GM21786 (cell line): Measurements from ENCODE around the gene MTFMT.
"Not testable (repeated sequence)": the region's sequence is repeated elsewhere in the genome, so short reads cannot be mapped to it uniquely, and the experiment has no call there.

ENCODE experiments used
- ATAC-seq: cut with Tn5 transposase; IDR thresholded peaks from one replicate; pipeline ENCODE4 v1.9.1; 2021; ENCODE audit not compliant: unreplicated experiment

The MTFMT gene

DNA sequence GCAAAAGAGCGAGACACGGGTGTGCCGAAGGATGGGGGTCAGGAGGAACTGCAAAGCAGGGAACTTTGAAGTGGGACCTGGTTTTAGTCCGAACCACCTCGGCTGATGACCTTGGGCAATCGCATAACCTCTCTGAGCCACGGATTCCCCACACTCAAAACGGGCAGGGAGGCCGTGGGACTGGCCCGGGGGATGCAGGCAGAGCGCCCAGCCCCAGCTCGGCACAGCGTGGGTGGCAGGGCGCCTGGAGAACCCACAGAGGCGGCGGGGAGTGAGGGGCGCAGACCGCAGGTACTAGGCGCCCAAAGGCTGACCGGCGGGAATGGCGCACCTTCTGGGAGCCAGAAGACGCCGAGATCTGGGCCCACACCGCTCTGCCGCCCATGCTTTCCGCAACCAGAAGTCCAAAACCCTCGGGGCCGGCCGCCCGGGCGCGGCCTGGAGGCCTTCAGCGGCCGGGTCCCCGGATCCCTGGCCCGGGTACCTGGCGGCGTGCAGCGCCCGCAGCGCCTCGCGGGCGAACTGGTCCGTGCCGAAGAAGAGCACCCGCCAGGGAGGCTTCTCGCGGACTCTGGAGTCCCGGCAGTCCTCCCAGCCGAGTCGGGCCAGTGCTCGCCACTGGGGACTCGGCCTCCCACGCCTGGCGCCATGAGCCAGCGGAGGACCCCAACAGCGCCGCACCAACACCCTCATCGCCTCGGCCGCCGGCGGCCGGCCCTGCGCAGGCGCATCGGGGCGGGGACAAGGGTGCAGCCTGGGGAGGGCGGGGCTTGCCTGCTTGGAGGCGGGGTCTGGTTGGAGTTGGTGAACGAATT is at the start of gene MTFMT:
Gene MTFMT (minus strand): TSS at position 719 of the 815 bp plus-strand sequence. CDS start 26 bp downstream, at position 693.
- no peak for ATAC-seq

DNA sequence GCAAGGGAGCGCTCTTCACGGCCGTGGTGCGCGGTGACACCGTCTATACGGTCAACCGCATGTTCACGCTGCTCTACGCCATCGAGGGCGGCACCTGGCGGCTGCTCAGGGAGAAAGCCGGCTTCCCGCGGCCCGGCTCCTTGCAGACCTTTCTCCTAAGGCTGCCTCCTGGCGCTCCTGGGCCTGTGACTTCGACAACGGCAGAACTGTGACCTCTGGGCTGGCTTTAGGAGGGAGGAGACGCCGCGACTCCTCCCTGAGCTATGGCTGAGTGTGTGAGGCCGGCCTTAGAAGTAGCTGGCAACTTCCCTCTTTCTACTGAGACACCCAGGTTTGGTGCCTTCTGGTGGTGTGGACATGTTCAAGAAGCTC is 48.5 kb upstream of the MTFMT start:
- ATAC-seq = no peak

GRCh38 chr15:65077291-65077980 is 48.0 kb upstream of the MTFMT start:
- no peak for ATAC-seq

DNA sequence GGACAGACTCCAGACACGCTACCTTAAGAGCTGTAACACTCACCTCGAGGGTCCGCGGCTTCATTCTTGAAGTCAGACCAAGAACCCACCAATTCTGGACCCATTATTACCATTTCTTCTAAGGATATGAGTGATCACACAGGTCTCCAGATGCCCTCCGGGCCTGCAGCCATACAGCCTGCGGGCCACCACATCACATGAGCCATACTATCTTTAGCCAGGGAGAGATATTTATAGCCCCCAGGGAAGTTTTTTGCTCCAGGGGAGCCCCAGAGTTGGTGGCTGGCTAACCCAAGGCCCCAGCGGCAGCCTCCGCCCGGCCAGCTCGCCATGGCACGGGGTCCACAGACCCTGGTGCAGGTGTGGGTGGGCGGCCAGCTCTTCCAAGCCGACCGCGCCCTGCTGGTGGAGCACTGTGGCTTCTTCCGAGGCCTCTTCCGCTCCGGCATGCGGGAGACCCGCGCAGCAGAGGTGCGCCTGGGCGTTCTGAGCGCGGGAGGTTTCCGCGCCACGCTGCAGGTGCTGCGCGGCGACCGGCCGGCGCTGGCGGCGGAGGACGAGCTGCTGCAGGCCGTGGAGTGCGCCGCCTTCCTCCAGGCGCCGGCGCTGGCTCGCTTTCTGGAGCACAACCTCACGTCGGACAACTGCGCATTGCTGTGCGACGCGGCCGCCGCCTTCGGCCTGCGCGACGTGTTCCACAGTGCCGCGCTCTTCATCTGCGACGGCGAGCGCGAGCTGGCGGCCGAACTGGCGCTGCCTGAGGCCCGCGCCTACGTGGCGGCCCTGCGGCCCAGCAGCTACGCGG is 47.2 kb upstream of the MTFMT start, which contains the start of gene KBTBD13:
Gene KBTBD13 (plus strand): TSS at position 261 of the 805 bp plus-strand sequence. CDS start 70 bp downstream, at position 331.
- no peak for ATAC-seq

- ATAC-seq = not testable (repeated sequence)
Observed at GRCh38 chr15:65075607-65076395, 46.4 kb upstream of the MTFMT start.

- not testable (repeated sequence) for ATAC-seq
Observed at GRCh38 chr15:65074946-65075345, 45.5 kb upstream of the MTFMT start.

DNA sequence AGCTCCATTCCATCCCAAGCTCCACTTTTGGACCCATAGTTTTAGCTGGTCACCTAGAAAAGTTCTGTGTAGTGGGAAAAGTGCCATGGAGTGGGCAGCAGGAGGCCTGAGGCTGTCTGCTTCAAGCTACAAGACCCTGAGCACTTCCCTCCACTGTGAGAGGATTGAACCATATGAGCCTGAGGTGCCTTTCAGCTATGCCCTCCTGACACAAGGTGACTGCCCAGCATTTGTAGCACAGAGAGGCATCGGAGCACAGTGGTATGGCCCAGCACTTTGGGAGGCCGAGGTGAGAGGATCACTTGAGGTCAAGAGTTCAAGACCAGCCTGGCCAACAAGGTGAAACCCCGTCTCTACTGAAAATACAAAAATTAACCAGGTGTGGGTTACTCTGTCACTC is 43.2 kb upstream of the MTFMT start:
- no peak for ATAC-seq

GRCh38 chr15:65072027-65072426 is 42.6 kb upstream of the MTFMT start:
- no peak for ATAC-seq

GRCh38 chr15:65071381-65071811 is 42.0 kb upstream of the MTFMT start:
- ATAC-seq = no peak

DNA sequence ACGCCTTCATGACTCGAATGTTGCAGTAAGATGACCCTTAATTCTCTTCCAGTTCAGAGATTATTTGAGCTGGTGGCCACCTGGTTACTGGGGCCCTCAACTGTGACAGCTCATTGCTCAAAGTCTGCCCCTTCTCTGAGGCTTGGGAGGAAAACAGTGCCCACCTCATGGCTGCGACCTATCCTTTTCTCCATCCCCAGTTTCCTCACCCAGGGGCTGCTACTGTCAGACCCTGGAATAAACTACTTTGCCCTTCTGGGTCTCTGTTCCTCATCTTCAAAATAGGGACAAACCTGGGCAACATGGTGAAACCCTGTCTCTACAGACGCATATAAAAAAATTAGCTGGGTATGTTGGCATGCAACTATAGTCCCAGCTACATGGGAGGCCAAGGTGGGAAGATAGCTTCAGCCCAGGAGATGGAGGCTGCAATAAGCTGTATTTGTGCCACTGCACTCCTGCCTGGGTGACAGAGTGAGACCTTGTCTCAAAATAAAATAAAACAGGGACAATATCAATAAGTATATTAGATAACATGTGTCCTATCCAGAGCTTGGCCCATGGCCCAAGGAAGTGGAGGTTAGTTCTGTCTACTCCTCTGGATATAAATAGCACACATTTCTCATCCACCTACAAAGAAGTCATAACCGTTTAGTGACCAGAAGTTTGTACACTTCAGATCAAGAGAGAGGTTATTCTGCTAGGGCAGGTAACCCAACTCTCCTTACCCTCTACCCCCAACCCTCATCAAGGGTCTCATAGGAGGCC is 40.5 kb upstream of the MTFMT start:
- no peak for ATAC-seq

GRCh38 chr15:65069179-65069578 is 39.7 kb upstream of the MTFMT start:
- ATAC-seq = no peak

DNA sequence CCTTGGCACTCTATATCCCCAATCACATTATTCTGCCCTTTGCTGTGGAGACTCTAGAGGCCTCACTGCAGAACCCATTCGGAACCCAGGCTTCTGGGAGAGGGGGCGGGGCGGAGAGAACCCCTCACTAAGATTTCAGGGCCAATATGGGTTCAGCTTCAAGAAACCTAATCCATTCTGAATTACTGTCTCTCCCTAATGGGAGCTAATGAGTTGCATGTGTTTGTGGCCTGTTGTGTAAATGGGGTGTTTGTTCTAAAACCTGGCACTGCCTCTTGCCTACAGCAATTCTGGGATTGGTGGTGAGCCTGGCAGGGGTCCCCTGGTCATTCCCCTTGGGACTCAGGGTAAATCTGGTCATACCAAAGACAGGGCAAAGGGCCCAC is 39.0 kb upstream of the MTFMT start:
- ATAC-seq = no peak

GRCh38 chr15:65067645-65068402 is 38.4 kb upstream of the MTFMT start, which contains the start of gene RASL12:
RASL12 (minus strand) TSS chr15:65067991; CDS start chr15:65067835, 156 bp downstream.
- no peak for ATAC-seq

DNA sequence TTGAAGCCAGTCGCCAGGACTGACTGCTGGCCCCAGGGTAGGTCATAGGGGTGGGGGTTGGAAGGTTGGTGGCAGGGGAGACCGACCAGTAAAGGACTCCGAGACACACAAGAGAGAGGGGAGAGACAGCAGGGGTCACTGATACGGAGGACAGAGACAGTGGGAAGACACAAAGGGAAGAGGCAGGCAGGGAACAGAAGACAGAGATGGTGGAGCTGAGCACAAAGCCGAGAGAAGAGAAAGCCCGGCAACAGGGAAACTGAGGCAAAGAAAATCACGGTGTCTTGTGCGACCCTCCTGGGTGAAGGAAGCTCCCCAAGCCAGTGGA is 37.8 kb upstream of the MTFMT start:
- no peak for ATAC-seq

GRCh38 chr15:65066635-65067316 is 37.3 kb upstream of the MTFMT start:
- ATAC-seq = no peak

GRCh38 chr15:65066001-65066634 is 36.7 kb upstream of the MTFMT start:
- ATAC-seq = no peak

DNA sequence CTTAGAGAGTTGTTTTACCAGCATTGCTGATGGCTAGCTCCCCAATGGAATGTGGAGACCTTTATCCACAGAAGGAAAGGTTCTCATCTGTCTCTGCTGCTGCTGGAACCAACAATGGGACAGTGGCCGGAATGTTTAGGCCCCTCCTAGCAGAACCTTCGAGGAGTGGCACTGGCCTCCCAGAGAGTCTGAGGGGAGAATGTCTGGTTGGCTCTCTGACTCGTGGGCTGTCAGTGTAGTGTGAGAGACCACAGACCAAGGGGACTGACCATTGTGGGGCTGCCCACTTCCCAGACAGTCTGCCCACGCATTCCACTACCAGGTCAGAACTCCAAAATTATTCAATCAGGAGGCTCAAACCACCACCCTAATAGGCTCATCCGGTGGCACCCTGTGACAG is 33.3 kb upstream of the MTFMT start:
- ATAC-seq = no peak

DNA sequence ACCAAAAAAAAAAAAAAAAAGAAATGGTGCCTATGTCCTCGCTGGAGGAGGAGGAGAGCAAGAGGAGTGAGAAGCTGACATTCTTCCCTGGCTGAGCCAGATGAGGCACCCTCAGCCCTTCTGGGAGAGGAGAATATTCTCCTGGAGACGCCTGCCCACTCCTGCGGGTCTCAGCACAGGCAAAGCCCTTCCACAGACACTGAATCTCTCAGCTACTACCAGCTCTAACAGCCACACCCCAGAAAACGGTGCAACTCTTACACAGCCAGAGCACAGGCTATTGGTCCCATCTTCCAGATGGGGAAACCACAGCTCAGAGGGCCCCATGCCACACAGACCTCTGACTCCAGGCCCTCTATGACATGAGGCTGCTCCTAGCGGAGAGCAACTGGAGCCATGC is 32.6 kb upstream of the MTFMT start:
- no peak for ATAC-seq
